Femur (tissue), 1 donor: Measurements from ENCODE around the gene PRR22.

Experiments
- DNase-seq: peaks from one replicate; pipeline ENCODE4 v3.0.0-alpha.2; 2017

PRR22 gene

GRCh38 chr19:5811117-5811516, 26.6 kb upstream of the PRR22 start:
- DNase-seq, result no peak

- DNase-seq, result peak; percentile 14
These were observed 24.9 kb upstream of the PRR22 start for GRCh38 chr19:5809469-5809868.

- peak; percentile 15 for DNase-seq
These were observed 24.5 kb upstream of the PRR22 start for GRCh38 chr19:5809053-5809452.

GRCh38 chr19:5808120-5808816, 23.7 kb upstream of the PRR22 start:
- peak; percentile 30 for DNase-seq

- no peak for DNase-seq
These were observed 22.4 kb upstream of the PRR22 start for GRCh38 chr19:5806905-5807304.

- peak; percentile 10 for DNase-seq
These were observed 21.6 kb upstream of the PRR22 start for GRCh38 chr19:5806133-5806489.

- peak; percentile 67 for DNase-seq
These were observed 21.1 kb upstream of the PRR22 start for GRCh38 chr19:5805462-5806132.

GRCh38 chr19:5804516-5805461, 20.2 kb upstream of the PRR22 start, which contains the start of gene NRTN:
Gene NRTN (plus strand): TSS chr19:5805067. CDS start chr19:5824166, 19,099 bp downstream.
- DNase-seq, result no peak

GRCh38 chr19:5803752-5804515, 19.4 kb upstream of the PRR22 start:
- DNase-seq, result peak; percentile 94

- DNase-seq, result no peak
These were observed 18.9 kb upstream of the PRR22 start for GRCh38 chr19:5803441-5803751.

GRCh38 chr19:5801796-5802619, 17.5 kb upstream of the PRR22 start:
- DNase-seq, result no peak

GRCh38 chr19:5800361-5801270, 16.1 kb upstream of the PRR22 start:
- DNase-seq, result no peak

- peak; percentile 62 for DNase-seq
These were observed 15.0 kb upstream of the PRR22 start for GRCh38 chr19:5799247-5800241.

GRCh38 chr19:5798244-5798643, 13.7 kb upstream of the PRR22 start:
- no peak for DNase-seq

GRCh38 chr19:5795382-5795919, 10.9 kb upstream of the PRR22 start:
- no peak for DNase-seq

GRCh38 chr19:5793188-5793587, 8.6 kb upstream of the PRR22 start:
- DNase-seq, result no peak

GRCh38 chr19:5792224-5792623, 7.7 kb upstream of the PRR22 start:
- DNase-seq, result no peak

GRCh38 chr19:5790559-5791520, 6.3 kb upstream of the PRR22 start, which contains the start of gene DUS3L:
Gene DUS3L (minus strand): TSS chr19:5791163. CDS start chr19:5791141, 22 bp downstream.
- peak; percentile 98 for DNase-seq
